Activated naive CD4-positive, alpha-beta T cell treated with anti-CD3 and anti-CD28 coated beads, Interleukin-2, amount 10 ng/mL, durations not matched to agents 7 days and 5 days (primary cell): ENCODE measurements around the gene MAP3K4.
A peak's percentile ranks its signal among the peaks of the same experiment; 100 is the strongest.

Source experiments
- CTCF ChIA-PET: fragments of 350-600 bp; sonication (Branson Sonifier 250); formaldehyde crosslinking; loops from one replicate; lab custom pipeline; 2021; ENCODE audit warnings: antibody characterized with exemption; lab: Charles Lee
- DNase-seq: peaks from one replicate; pipeline ENCODE4 v3.0.0-alpha.2; 2020
- H3K27ac Mint-ChIP-seq: one replicate; pipeline ENCODE4 v1.8.0; 2021; ENCODE audit warnings: mild to moderate bottlenecking, moderate library complexity, mixed read lengths
- H3K27me3 Mint-ChIP-seq: one replicate; pipeline ENCODE4 v1.8.0; 2021; ENCODE audit warnings: mild to moderate bottlenecking, mixed read lengths
- H3K36me3 Mint-ChIP-seq: one replicate; pipeline ENCODE4 v1.8.0; 2021; ENCODE audit warnings: mixed read lengths
- H3K4me1 Mint-ChIP-seq: one replicate; pipeline ENCODE4 v1.8.0; 2021; ENCODE audit warnings: mixed read lengths
- H3K4me3 Mint-ChIP-seq: one replicate; pipeline ENCODE4 v1.8.0; 2021; ENCODE audit warnings: mild to moderate bottlenecking, moderate library complexity, mixed read lengths
- H3K9me3 Mint-ChIP-seq: one replicate; pipeline ENCODE4 v1.8.0; 2021; ENCODE audit warnings: mixed read lengths

MAP3K4 gene

GRCh38 chr6:161057103-161058091 lies 65.8 kb downstream of the MAP3K4 start:
- no peak overlapping the region for H3K27ac Mint-ChIP-seq
- CTCF ChIA-PET, result no interaction called here
- H3K36me3 Mint-ChIP-seq, result peaks cover 17% of the 10 kb centered on the region
- no peak overlapping the region for H3K4me3 Mint-ChIP-seq
- no peaks in the 10 kb centered on the region for H3K27me3 Mint-ChIP-seq
- H3K9me3 Mint-ChIP-seq, result no peaks in the 10 kb centered on the region
- no peak for DNase-seq
- H3K4me1 Mint-ChIP-seq, result no peaks in the 10 kb centered on the region

- no peak overlapping the region for H3K27ac Mint-ChIP-seq
- no peak overlapping the region for H3K4me3 Mint-ChIP-seq
- no peak for DNase-seq
- H3K36me3 Mint-ChIP-seq, result peaks cover 12% of the 10 kb centered on the region
- CTCF ChIA-PET, result no interaction called here
- no peaks in the 10 kb centered on the region for H3K27me3 Mint-ChIP-seq
- H3K4me1 Mint-ChIP-seq, result no peaks in the 10 kb centered on the region
- H3K9me3 Mint-ChIP-seq, result no peaks in the 10 kb centered on the region
Observed at GRCh38 chr6:161058741-161059140, 67.2 kb downstream of the MAP3K4 start.

DNA sequence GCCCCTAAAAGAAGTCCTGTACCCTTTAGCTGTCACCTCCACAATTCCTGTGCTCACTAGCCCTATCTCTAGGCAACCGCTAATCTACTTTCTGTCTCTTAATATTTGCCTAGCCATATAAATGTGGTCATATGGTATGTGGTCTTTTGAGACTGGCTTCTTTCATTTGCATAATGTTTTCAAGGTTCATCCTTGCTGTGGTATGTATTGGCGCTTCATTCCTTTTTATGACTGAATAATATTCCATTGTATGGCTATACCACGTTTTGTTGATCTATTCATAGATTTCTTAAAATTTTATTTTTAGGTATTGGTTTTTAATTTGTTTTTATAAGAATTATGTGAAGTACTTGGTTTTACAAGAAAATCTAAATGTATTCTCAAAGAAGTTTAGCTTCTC lies 70.0 kb downstream of the MAP3K4 start:
- CTCF ChIA-PET, result no interaction called here
- Mint-ChIP-seq H3K27me3 (no peaks in the 10 kb centered on the region), H3K4me1 (no peaks in the 10 kb centered on the region), H3K27ac (no peak overlapping the region), H3K9me3 (no peaks in the 10 kb centered on the region), H3K4me3 (no peak overlapping the region), H3K36me3 (peaks cover 10% of the 10 kb centered on the region)
- DNase-seq, result no peak

GRCh38 chr6:161064915-161065314 lies 73.3 kb downstream of the MAP3K4 start:
- Mint-ChIP-seq H3K36me3 (peaks cover 7% of the 10 kb centered on the region), H3K27me3 (no peaks in the 10 kb centered on the region), H3K4me1 (no peaks in the 10 kb centered on the region), H3K27ac (no peak overlapping the region), H3K4me3 (no peak overlapping the region), H3K9me3 (no peaks in the 10 kb centered on the region)
- DNase-seq, result no peak
- CTCF ChIA-PET, result no interaction called here

GRCh38 chr6:161066511-161066910 lies 74.9 kb downstream of the MAP3K4 start:
- no peaks in the 10 kb centered on the region for H3K9me3 Mint-ChIP-seq
- H3K4me3 Mint-ChIP-seq, result no peak overlapping the region

DNA sequence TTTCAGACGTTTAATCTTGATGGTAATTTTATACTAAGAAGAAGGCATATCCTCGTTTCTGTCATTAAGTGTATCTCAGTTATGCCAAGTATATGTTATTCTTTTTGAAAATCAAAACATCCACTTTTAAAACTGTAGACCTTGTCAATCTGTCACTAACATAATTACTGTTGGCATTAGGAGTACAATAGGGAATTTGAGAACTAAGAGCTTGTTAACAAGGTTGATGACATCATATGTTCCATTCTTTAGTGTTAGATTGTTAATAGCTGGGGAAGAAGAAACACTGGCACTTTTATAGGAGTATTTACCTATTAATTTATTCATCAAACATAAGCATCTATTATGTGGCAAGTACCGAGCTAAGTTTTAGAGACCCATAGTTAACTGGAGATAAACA lies 76.2 kb downstream of the MAP3K4 start:
- no peaks in the 10 kb centered on the region for H3K9me3 Mint-ChIP-seq
- H3K27me3 Mint-ChIP-seq, result no peaks in the 10 kb centered on the region
- no peak overlapping the region for H3K4me3 Mint-ChIP-seq
- H3K27ac Mint-ChIP-seq, result no peak overlapping the region
- peaks cover 3% of the 10 kb centered on the region for H3K36me3 Mint-ChIP-seq
- CTCF ChIA-PET, result no interaction called here
- no peak for DNase-seq
- no peaks in the 10 kb centered on the region for H3K4me1 Mint-ChIP-seq

More at GRCh38 chr6:161066511-161066910, 74.9 kb downstream of the MAP3K4 start:
- H3K36me3 Mint-ChIP-seq, result peaks cover 4% of the 10 kb centered on the region
- no peak overlapping the region for H3K27ac Mint-ChIP-seq
- CTCF ChIA-PET, result no interaction called here
- no peak for DNase-seq
- no peaks in the 10 kb centered on the region for H3K27me3 Mint-ChIP-seq
- no peaks in the 10 kb centered on the region for H3K4me1 Mint-ChIP-seq

DNA sequence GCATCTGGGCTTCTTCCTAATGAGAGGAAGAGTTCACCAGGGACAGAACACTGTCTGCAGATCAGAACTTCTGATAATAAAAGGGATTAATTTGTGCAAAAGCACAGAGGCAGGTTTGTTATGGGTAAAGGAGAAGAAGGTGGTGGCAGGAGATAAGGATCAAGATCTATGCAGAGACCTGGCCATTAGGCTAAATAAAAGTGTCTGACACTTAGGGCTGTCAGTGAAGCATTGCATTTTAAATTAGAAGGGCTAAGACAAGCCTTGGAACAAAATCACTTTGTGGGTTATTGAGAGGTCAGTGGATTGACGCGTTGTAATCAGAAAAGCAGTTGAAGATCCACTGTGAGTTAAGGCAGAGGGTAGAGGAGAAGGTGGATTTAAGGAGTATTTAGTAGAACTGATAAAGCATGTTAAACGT lies 76.8 kb downstream of the MAP3K4 start:
- Mint-ChIP-seq H3K9me3 (no peaks in the 10 kb centered on the region), H3K27me3 (no peaks in the 10 kb centered on the region), H3K4me3 (no peak overlapping the region), H3K36me3 (peaks cover 4% of the 10 kb centered on the region), H3K4me1 (no peaks in the 10 kb centered on the region), H3K27ac (no peak overlapping the region)
- no peak for DNase-seq
- CTCF ChIA-PET, result no interaction called here

GRCh38 chr6:161073930-161074329 lies 82.4 kb downstream of the MAP3K4 start:
- H3K4me3 Mint-ChIP-seq, result no peak overlapping the region
- no peaks in the 10 kb centered on the region for H3K4me1 Mint-ChIP-seq

DNA sequence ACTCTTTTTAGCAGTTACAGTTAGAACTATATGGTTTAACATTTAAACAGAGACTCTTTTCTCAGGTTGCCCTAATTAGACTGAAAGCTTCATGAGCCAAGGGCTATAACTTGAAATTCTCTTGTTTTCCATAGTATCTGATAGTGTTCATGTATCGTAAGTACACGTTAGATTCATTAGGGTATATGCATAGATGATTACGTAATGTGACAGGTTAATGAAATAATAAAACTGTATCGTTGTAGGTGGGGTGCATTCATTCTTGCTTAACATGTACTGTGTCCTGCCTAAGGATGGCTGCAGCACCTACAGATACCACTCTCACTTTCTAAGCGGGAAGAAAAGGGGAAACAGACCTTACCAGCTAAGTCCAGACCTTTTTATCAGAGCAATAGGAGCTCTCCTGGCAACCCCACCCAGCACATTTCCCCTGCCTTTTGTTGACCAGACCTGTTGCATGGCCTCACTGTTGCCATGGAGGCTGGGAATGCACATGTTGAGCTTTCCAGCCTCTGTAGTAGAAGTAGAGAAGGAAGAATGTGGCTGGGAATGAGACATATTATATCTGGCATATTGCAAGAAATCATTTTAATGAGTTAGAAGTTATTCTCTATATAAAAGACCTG lies 83.0 kb downstream of the MAP3K4 start:
- Mint-ChIP-seq H3K4me1 (no peaks in the 10 kb centered on the region), H3K27me3 (no peaks in the 10 kb centered on the region), H3K4me3 (no peak overlapping the region), H3K9me3 (no peaks in the 10 kb centered on the region), H3K27ac (no peak overlapping the region), H3K36me3 (peaks cover 4% of the 10 kb centered on the region)
- CTCF ChIA-PET, result no interaction called here
- no peak for DNase-seq

More at GRCh38 chr6:161073930-161074329, 82.4 kb downstream of the MAP3K4 start:
- Mint-ChIP-seq H3K36me3 (peaks cover 4% of the 10 kb centered on the region), H3K9me3 (no peaks in the 10 kb centered on the region), H3K27me3 (no peaks in the 10 kb centered on the region), H3K27ac (no peak overlapping the region)
- CTCF ChIA-PET, result no interaction called here
- no peak for DNase-seq

GRCh38 chr6:161076181-161076677 lies 84.7 kb downstream of the MAP3K4 start:
- Mint-ChIP-seq H3K27ac (no peak overlapping the region), H3K9me3 (no peaks in the 10 kb centered on the region), H3K27me3 (no peaks in the 10 kb centered on the region), H3K36me3 (peaks cover 3% of the 10 kb centered on the region), H3K4me3 (no peak overlapping the region), H3K4me1 (no peaks in the 10 kb centered on the region)
- CTCF ChIA-PET, result no interaction called here
- no peak for DNase-seq

GRCh38 chr6:161079566-161080262 lies 88.1 kb downstream of the MAP3K4 start:
- CTCF ChIA-PET, result interaction anchor here (1.2 to 2.2 kb wide), 2 partner anchors 293 to 315 kb away, joined by 4 to 5 read pairs; no protein-coding TSS in a partner anchor

GRCh38 chr6:161080263-161080970 lies 88.8 kb downstream of the MAP3K4 start:
- no peaks in the 10 kb centered on the region for H3K27me3 Mint-ChIP-seq
- CTCF ChIA-PET, result interaction anchor here (1.2 to 2.2 kb wide), 2 partner anchors 293 to 314 kb away, joined by 4 to 5 read pairs; no protein-coding TSS in a partner anchor
- no peak overlapping the region for H3K4me3 Mint-ChIP-seq
- no peaks in the 10 kb centered on the region for H3K9me3 Mint-ChIP-seq
- no peaks in the 10 kb centered on the region for H3K4me1 Mint-ChIP-seq
- H3K36me3 Mint-ChIP-seq, result peaks cover 8% of the 10 kb centered on the region
- DNase-seq, result no peak
- no peak overlapping the region for H3K27ac Mint-ChIP-seq

More at GRCh38 chr6:161079566-161080262, 88.1 kb downstream of the MAP3K4 start:
- no peaks in the 10 kb centered on the region for H3K27me3 Mint-ChIP-seq
- H3K4me1 Mint-ChIP-seq, result no peaks in the 10 kb centered on the region
- H3K9me3 Mint-ChIP-seq, result no peaks in the 10 kb centered on the region
- peak overlapping the region; percentile 53 for H3K27ac Mint-ChIP-seq
- H3K36me3 Mint-ChIP-seq, result peaks cover 5% of the 10 kb centered on the region
- no peak overlapping the region for H3K4me3 Mint-ChIP-seq
- DNase-seq, result no peak

DNA sequence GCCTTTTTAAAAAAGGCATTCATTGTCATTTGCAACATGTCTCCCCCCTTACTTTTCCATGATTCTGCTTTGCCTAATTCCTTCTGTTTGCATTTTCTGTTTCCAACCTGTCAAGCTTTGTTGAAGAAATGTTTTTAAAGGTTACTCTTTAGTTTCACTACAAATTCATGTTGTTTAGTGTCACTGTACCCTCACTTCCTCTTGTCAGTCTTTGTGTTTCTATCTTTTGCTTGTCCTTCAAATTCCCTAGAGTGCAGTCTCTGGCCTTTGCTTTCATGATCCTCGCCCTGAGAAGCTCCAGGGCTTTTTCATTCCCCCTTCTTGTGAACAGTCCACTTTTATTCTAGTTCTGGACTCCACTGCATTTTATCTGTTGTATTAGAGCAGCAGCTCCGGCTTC lies 90.6 kb downstream of the MAP3K4 start:
- Mint-ChIP-seq H3K36me3 (peaks cover 15% of the 10 kb centered on the region), H3K4me3 (no peak overlapping the region), H3K27ac (no peak overlapping the region), H3K27me3 (no peaks in the 10 kb centered on the region), H3K4me1 (no peaks in the 10 kb centered on the region), H3K9me3 (no peaks in the 10 kb centered on the region)
- no peak for DNase-seq
- CTCF ChIA-PET, result interaction anchor here (1.4 to 2.2 kb wide), 2 partner anchors 10 to 291 kb away, joined by 3 to 5 read pairs; no protein-coding TSS in a partner anchor
